MCF 10A (cell line): ENCODE results near the gene GSE1. TPM values are rescaled to one million over a fixed set of nuclear protein-coding genes. Genes with fewer than 3 reads are reported as not detected.

Experiments used
- BruUV-seq: library from RNA; stranded (reverse); fragments of 400-500 nt; replicated peaks from 2 replicates; lab custom pipeline; 2021; lab: Mats Ljungman, UMichigan
- CTCF ChIA-PET: fragments of 300-600 bp; sonication (Branson Sonifier 250); formaldehyde crosslinking; extraction: SDS; loops from one replicate; lab custom pipeline; 2021; ENCODE audit warnings: antibody characterized with exemption, inconsistent platforms; lab: Yijun Ruan, JAX
- POLR2A ChIA-PET: fragments of 300-600, 350-650 bp; sonication (Branson Sonifier 250); formaldehyde crosslinking; extraction: SDS; loops from one replicate; lab custom pipeline; 2020; ENCODE audit warnings: antibody characterized with exemption, inconsistent platforms; lab: Yijun Ruan, JAX
- DNase-seq: peaks from one replicate; pipeline ENCODE4 v3.0.0-alpha.2; 2018; ENCODE audit not compliant: unreplicated experiment
- H3K27ac Mint-ChIP-seq: one replicate; pipeline ENCODE4 v1.8.0; 2022; ENCODE audit warnings: mild to moderate bottlenecking, low read depth, mixed read lengths; ENCODE audit not compliant: unreplicated experiment
- H3K27me3 Mint-ChIP-seq: one replicate; pipeline ENCODE4 v1.8.0; 2022; ENCODE audit warnings: mixed read lengths; ENCODE audit not compliant: insufficient read depth, unreplicated experiment
- H3K36me3 Mint-ChIP-seq: one replicate; pipeline ENCODE4 v1.8.0; 2022; ENCODE audit warnings: mild to moderate bottlenecking, moderate library complexity, mixed read lengths; ENCODE audit not compliant: insufficient read depth, unreplicated experiment
- H3K4me1 Mint-ChIP-seq: one replicate; pipeline ENCODE4 v1.8.0; 2022; ENCODE audit warnings: mixed read lengths; ENCODE audit not compliant: insufficient read depth, unreplicated experiment
- H3K4me3 Mint-ChIP-seq: one replicate; pipeline ENCODE4 v1.8.0; 2022; ENCODE audit warnings: mild to moderate bottlenecking, moderate library complexity, mixed read lengths; ENCODE audit not compliant: unreplicated experiment
- H3K9me3 Mint-ChIP-seq: one replicate; pipeline ENCODE4 v1.8.0; 2022; ENCODE audit warnings: mixed read lengths; ENCODE audit not compliant: unreplicated experiment
- intact Hi-C: fragments of 100-400 bp; cut with micrococcal nuclease; formaldehyde crosslinking; loops from 2 replicates; pipeline ENCODE4 v1.14.1; 2022
- total RNA-seq: library from RNA; stranded (reverse); gene quantifications from 2 replicates; pipeline ENCODE4 v1.2.3, GENCODE V29; 2022
- TF ChIP-seq, protein P1 (sequence below): fragments of 200-600 bp; IDR thresholded peaks from one replicate; pipeline ENCODE4 v1.8.0; 2022; ENCODE audit warnings: antibody characterized with exemption, mild to moderate bottlenecking; ENCODE audit not compliant: unreplicated experiment

GSE1 gene
- total RNA-seq, 1 experiment from 2014 or later = 52.9 TPM

DNA sequence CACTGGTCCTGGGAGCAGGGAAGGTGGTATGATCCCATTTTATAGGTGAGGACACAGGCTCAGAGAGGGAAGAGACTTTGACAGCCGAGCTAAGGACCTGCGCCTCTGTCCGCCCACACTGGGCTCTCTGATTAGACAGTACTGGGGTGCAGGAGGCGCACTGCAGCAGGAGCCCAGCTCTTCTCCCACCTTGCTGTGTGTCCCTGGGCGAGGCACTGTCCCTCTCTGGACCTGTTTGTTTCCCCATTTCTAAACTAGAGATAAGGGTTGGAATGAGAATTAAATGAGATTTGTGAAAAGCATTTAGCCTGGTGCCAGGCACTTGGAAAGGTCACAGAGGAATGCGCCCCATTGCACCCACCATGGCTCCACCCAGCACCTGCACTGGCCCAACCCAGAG, 95.2 kb downstream of the GSE1 start:
- Mint-ChIP-seq H3K9me3 (no peaks in the 10 kb centered on the region), H3K4me1 (peaks cover 4% of the 10 kb centered on the region), H3K36me3 (peaks cover 23% of the 10 kb centered on the region), H3K4me3 (no peak overlapping the region), H3K27ac (no peak overlapping the region), H3K27me3 (no peaks in the 10 kb centered on the region)
- no peak for DNase-seq
- POLR2A ChIA-PET = no interaction called here
- TF ChIP-seq, protein P1, sequence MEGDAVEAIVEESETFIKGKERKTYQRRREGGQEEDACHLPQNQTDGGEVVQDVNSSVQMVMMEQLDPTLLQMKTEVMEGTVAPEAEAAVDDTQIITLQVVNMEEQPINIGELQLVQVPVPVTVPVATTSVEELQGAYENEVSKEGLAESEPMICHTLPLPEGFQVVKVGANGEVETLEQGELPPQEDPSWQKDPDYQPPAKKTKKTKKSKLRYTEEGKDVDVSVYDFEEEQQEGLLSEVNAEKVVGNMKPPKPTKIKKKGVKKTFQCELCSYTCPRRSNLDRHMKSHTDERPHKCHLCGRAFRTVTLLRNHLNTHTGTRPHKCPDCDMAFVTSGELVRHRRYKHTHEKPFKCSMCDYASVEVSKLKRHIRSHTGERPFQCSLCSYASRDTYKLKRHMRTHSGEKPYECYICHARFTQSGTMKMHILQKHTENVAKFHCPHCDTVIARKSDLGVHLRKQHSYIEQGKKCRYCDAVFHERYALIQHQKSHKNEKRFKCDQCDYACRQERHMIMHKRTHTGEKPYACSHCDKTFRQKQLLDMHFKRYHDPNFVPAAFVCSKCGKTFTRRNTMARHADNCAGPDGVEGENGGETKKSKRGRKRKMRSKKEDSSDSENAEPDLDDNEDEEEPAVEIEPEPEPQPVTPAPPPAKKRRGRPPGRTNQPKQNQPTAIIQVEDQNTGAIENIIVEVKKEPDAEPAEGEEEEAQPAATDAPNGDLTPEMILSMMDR = no peak
- intact Hi-C loops = no loop called here
- CTCF ChIA-PET = interaction anchor here (1.3 kb wide), 1 partner anchor 9 kb away, joined by 3 read pairs; no protein-coding TSS in a partner anchor
- BruUV-seq = no TSS peak

DNA sequence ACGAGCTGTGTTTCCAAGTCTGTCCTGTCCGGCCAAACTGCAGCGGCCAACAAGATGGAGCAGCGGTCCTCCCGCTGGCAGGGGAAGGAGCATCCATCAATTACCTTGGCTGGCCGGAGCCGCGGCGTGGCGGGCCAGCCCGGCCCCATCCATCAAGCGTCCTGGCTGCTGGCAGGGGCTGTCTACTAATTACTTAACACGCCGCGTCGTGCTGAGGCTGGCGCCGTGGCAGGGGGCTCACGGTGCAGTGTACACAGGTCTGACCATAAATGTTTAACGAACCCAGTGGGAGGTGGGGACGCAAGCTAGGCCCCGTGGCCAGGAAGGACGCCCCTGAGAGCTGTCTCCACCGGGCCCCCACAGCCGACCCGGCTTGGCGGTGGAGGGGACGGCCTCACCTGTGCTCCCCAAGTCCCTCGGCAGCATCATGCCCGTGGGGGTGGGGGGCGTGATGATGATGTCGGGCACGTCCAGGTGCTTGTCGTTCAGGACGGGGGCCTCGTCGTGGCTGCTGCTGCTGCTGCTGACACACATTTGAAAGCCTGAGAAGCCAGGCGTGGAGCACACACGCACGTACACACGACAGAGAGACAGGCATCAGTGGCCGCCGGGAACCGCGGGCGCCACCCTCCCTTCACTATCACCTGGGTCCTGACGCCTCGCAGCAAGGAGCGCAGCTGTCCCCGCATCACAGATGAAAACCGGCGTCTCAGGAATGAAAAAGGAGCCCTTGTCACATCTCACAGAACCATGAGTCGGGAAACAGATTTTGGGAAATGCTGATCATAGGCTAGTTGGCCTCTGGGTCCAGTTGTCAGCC, 96.9 kb downstream of the GSE1 start:
- Mint-ChIP-seq H3K4me3 (no peak overlapping the region), H3K9me3 (no peaks in the 10 kb centered on the region), H3K36me3 (peaks cover 30% of the 10 kb centered on the region), H3K4me1 (peaks cover 4% of the 10 kb centered on the region), H3K27ac (no peak overlapping the region), H3K27me3 (no peaks in the 10 kb centered on the region)
- ChIA-PET POLR2A (no interaction called here), CTCF (interaction anchor here (0.6 to 1.0 kb wide), 5 partner anchors 10 to 1534 kb away, joined by 3 to 5 read pairs (median 3); no protein-coding TSS in a partner anchor)
- no peak for DNase-seq
- intact Hi-C loops = no loop called here
- no TSS peak for BruUV-seq
- TF ChIP-seq, protein P1 = no peak

DNA sequence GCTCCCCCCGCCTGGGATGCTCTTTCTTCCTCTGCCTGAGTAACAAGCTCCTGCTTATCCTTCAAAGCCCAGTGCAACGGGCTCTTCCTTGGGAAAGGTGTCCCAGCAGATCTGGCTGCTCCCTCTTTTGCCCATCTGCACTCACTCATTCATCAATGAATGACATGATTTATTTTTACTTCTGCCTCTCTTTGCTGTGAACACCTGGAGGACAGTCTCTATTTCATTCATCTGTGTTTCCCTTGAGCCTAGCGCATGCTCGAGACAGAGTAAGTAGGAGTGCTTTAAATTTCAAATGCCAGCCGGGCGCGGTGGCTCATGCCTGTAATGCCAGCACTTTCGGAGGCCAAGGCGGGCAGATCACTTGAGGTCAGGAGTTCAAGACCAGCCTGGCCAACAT, 97.6 kb downstream of the GSE1 start:
- Mint-ChIP-seq H3K9me3 (no peaks in the 10 kb centered on the region), H3K4me1 (peaks cover 4% of the 10 kb centered on the region), H3K27me3 (no peaks in the 10 kb centered on the region), H3K27ac (no peak overlapping the region), H3K4me3 (no peak overlapping the region), H3K36me3 (peaks cover 30% of the 10 kb centered on the region)
- no TSS peak for BruUV-seq
- DNase-seq = no peak
- intact Hi-C loops = no loop called here
- ChIA-PET POLR2A (no interaction called here), CTCF (no interaction called here)
- TF ChIP-seq, protein P1 = no peak

DNA sequence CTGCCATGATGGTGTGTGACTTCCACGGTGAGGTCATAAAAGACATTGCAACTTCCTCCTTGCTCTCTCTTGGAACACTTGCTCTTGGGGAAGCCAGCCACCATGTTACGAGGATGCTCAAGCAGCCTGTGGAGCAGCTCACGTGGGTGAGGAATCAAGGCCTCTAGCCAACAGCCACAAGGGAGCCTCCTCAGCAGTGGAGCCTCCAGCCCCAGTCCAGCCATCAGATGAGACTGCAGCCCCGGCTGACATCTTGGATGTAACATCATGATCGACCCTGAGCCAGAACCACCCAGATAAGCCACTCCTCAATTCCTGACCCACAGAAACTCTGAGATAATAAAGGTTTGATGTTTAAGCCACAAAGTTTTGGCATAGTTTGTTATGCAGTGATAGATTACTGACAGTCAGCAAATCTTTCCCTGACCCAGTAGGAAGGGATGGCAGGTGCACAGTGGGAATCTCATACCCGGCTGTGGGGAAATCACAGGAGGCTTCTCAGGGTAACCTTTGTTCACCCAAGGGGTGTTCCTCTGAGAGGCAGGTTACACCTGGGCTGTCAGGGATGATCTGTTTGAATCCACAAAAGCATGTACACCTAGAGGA, 99.0 kb downstream of the GSE1 start:
- intact Hi-C loops = no loop called here
- BruUV-seq = no TSS peak
- no peaks in the 10 kb centered on the region for H3K27me3 Mint-ChIP-seq
- TF ChIP-seq, protein P1 = no peak
- no peaks in the 10 kb centered on the region for H3K9me3 Mint-ChIP-seq
- CTCF ChIA-PET = interaction anchor here (0.6 to 1.2 kb wide), 2 partner anchors 14 to 334 kb away, joined by 3 to 4 read pairs; no protein-coding TSS in a partner anchor
- DNase-seq = no peak
- no peak overlapping the region for H3K27ac Mint-ChIP-seq
- peaks cover 23% of the 10 kb centered on the region for H3K36me3 Mint-ChIP-seq
- H3K4me3 Mint-ChIP-seq = no peak overlapping the region
- H3K4me1 Mint-ChIP-seq = peaks cover 4% of the 10 kb centered on the region
- POLR2A ChIA-PET = no interaction called here
